OCI-LY7 (cell line): ENCODE results near the gene SLC2A13.

Experiments used
- EZH2phosphoT487 ChIP-seq: fragments of 200-600 bp; sonication (generic); IDR thresholded peaks from 2 replicates; pipeline ENCODE4 v1.6.1; 2018; ENCODE audit warnings: low read depth, borderline replicate concordance, mild to moderate bottlenecking, mixed run types, antibody characterized with exemption, low read length, moderate library complexity, mixed read lengths
- TF ChIP-seq, protein P1 (sequence below): fragments of 200-600 bp; sonication (generic); conservative IDR thresholded peaks from 2 replicates; pipeline ENCODE4 v1.5.1; 2014; ENCODE audit warnings: mild to moderate bottlenecking, antibody characterized with exemption, low read length, moderate library complexity, mixed read lengths

DNA sequence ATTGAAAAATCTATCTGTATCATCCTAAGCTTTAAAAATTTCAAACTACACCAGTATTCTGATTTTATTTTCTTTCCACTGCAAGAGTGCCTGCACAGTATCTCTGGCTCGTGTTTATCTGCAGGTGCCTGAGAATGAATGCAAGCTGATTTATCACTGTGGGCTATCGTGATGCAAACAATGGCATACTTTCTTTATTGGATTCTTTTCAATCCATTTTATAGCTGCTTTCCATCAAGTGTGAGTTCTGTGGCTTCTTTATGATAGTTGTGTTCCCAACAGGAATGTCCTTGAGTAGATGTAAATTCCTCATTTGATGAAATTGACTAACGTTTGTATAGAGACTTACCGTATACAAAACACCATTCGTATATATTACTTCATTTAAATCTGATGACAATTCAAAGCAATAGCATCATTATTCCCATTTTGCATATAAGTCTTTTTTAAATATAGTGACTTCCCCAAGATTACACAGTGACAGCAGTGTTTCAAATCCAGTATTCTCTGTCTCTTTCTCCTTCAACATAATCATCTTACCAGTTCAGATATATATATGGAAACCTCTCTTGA is 326.0 kb downstream of the SLC2A13 start:
- TF ChIP-seq, protein P1, sequence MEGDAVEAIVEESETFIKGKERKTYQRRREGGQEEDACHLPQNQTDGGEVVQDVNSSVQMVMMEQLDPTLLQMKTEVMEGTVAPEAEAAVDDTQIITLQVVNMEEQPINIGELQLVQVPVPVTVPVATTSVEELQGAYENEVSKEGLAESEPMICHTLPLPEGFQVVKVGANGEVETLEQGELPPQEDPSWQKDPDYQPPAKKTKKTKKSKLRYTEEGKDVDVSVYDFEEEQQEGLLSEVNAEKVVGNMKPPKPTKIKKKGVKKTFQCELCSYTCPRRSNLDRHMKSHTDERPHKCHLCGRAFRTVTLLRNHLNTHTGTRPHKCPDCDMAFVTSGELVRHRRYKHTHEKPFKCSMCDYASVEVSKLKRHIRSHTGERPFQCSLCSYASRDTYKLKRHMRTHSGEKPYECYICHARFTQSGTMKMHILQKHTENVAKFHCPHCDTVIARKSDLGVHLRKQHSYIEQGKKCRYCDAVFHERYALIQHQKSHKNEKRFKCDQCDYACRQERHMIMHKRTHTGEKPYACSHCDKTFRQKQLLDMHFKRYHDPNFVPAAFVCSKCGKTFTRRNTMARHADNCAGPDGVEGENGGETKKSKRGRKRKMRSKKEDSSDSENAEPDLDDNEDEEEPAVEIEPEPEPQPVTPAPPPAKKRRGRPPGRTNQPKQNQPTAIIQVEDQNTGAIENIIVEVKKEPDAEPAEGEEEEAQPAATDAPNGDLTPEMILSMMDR = no peak
- no peak for TF ChIP-seq EZH2phosphoT487
